Measurements from ENCODE around the gene ESPNL. TPM values are rescaled to one million over a fixed set of nuclear protein-coding genes. Genes with fewer than 3 reads are reported as not detected.

The ESPNL gene
- total and polyA plus RNA-seq, 4 donors = 0.08 to 0.59 (median 0.35) TPM

GRCh38 chr2:238124488-238125126 is 24.5 kb downstream of the ESPNL start:
- no peak for TF ChIP-seq FOXA2 (IDR thresholded peaks at IDR 0.05)
- no peak for TF ChIP-seq SP1 (IDR thresholded peaks at IDR 0.05)
- TF ChIP-seq RAD21 (IDR thresholded peaks at IDR 0.05) = no peak
- no peak for TF ChIP-seq RXRA (IDR thresholded peaks at IDR 0.05)
- no peak for TF ChIP-seq JUND (IDR thresholded peaks at IDR 0.05)
- TF ChIP-seq CTCF (IDR thresholded peaks at IDR 0.05; ENCODE audit: low read depth, low read length, missing input control) = no peak
- no peak for TF ChIP-seq REST (IDR thresholded peaks at IDR 0.05)
- TF ChIP-seq MAX (IDR thresholded peaks at IDR 0.05) = no peak
- TF ChIP-seq ZBTB33 (IDR thresholded peaks at IDR 0.05) = no peak
- no peak for TF ChIP-seq TAF1 (conservative IDR thresholded peaks at IDR 0.05)
- TF ChIP-seq HNF4A (conservative IDR thresholded peaks at IDR 0.05) = no peak
- TF ChIP-seq NR2F2 (IDR thresholded peaks at IDR 0.05) = no peak
- no peak for TF ChIP-seq EGR1 (IDR thresholded peaks at IDR 0.05; ENCODE audit: low read depth in 2 of 2)
- no peak for TF ChIP-seq YY1 (IDR thresholded peaks at IDR 0.05)
- no peak for TF ChIP-seq HNF4G (IDR thresholded peaks at IDR 0.05)
- TF ChIP-seq GABPA (IDR thresholded peaks at IDR 0.05 in 1 of 2, conservative IDR thresholded peaks at IDR 0.05 in 1 of 2) = no peak
- TF ChIP-seq ATF3 (IDR thresholded peaks at IDR 0.05) = no peak
- TF ChIP-seq FOXA1 (IDR thresholded peaks at IDR 0.05) = no peak
- WGBS = 87% methylated on average over 19 of the region's 19 CpGs
- Histone ChIP-seq H3K9ac (ENCODE audit: low read depth in 1 of 2, low read length in 2 of 2) (no peak overlapping the region), H3K9me3 (ENCODE audit: control insufficient read depth in 4 of 4, low read length in 3 of 4) (no peaks in the 10 kb centered on the region), H3K27me3 (ENCODE audit: control insufficient read depth in 4 of 4, insufficient read depth in 4 of 4, low read length in 3 of 4) (no peaks in the 10 kb centered on the region), H3K27ac (ENCODE audit: low read depth in 1 of 2, low read length in 2 of 2) (no peak overlapping the region), H3K4me1 (ENCODE audit: control insufficient read depth in 4 of 4, insufficient read depth in 4 of 4, low read length in 3 of 4) (no peaks in the 10 kb centered on the region), H3K36me3 (ENCODE audit: control insufficient read depth in 4 of 4, insufficient read depth in 3 of 4, low read depth in 1 of 4, low read length in 3 of 4) (no peaks in the 10 kb centered on the region), H3K4me3 (ENCODE audit: low read depth in 1 of 3, low read length in 3 of 3) (no peak overlapping the region)
- no peak for DNase-seq (ENCODE audit: low spot score)
